Ectodermal cell (in vitro differentiated cells): ENCODE data around the gene HNRNPCL4. TPM values are rescaled to one million over a fixed set of nuclear protein-coding genes. Genes with fewer than 3 reads are reported as not detected.
"Not testable (repeated sequence)": the region's sequence is repeated elsewhere in the genome, so short reads cannot be mapped to it uniquely, and the experiment has no call there.

Experiments used
- H3K27ac ChIP-seq: 2 replicates; pipeline ENCODE4 v1.7.0; 2013; ENCODE audit warnings: mild to moderate bottlenecking, low read depth, low read length; ENCODE audit not compliant: insufficient read depth, poor library complexity, severe bottlenecking
- H3K27me3 ChIP-seq: 2 replicates; pipeline ENCODE4 v1.7.0; 2013; ENCODE audit warnings: mild to moderate bottlenecking, low read length; ENCODE audit not compliant: insufficient read depth, control insufficient read depth, poor library complexity, severe bottlenecking
- H3K36me3 ChIP-seq: one replicate; pipeline ENCODE4 v1.7.0; 2013; ENCODE audit warnings: low read length; ENCODE audit not compliant: control insufficient read depth, insufficient read depth
- H3K4me1 ChIP-seq: one replicate; pipeline ENCODE4 v1.7.0; 2013; ENCODE audit warnings: low read length; ENCODE audit not compliant: control insufficient read depth, insufficient read depth
- H3K4me3 ChIP-seq: 2 replicates; pipeline ENCODE4 v1.7.0; 2013; ENCODE audit warnings: low read depth, low read length, control low read depth; ENCODE audit not compliant: insufficient read depth
- H3K9me3 ChIP-seq: 2 replicates; pipeline ENCODE4 v1.7.0; 2013; ENCODE audit warnings: mild to moderate bottlenecking, low read length, moderate library complexity; ENCODE audit not compliant: control insufficient read depth
- WGBS, 2 experiments: methylation state at CpG; one replicate each; pipeline ENCODE4 v1.1.7; 2013; ENCODE audit warnings: missing lambda C conversion rate in 2 of 2; 5-methylcytosine and 5-hydroxymethylcytosine counted together
- polyA plus RNA-seq, 4 experiments: library from polyadenylated mRNA; stranded (reverse); fragments of 50-300 nt; gene quantifications; one replicate each; pipeline ENCODE4 v1.2.3, GENCODE V29; 2013

Gene HNRNPCL4
- polyA plus RNA-seq (2013, experiment 1 of 4) = not detected
- polyA plus RNA-seq (2013, experiment 2 of 4) = not detected
- polyA plus RNA-seq (2013, experiment 3 of 4) = not detected
- polyA plus RNA-seq (2013, experiment 4 of 4) = not detected

DNA sequence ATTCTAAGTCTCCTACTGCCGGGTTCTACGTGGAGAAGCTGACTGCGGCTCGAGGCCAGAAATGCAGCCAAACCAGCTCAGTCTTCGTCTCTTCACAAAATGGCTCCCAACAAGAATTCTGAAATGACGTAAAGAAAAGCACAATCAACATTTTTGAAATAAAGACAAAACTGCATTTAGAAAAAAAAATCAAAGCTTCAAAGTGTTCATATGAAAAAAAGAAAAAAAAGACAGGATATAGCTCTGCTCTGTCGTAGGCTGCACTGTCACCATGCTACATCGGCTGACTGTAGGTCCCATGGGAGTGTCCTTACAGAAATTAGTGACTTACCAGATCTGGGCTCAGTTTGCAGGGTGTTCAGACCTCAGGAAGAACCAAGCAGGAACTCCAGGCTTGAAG lies at the start of gene HNRNPCL4:
Gene HNRNPCL4, minus strand, starts transcription at position 101 of the 400 bp plus-strand sequence. CDS start 164 bp downstream, outside the sequence.
- H3K27me3 ChIP-seq, H3K4me3 ChIP-seq, H3K9me3 ChIP-seq, H3K27ac ChIP-seq, H3K36me3 ChIP-seq, H3K4me1 ChIP-seq: not testable (repeated sequence)
- WGBS, 2 experiments = no CpG with 5 or more reads among the region's 8 CpGs

DNA sequence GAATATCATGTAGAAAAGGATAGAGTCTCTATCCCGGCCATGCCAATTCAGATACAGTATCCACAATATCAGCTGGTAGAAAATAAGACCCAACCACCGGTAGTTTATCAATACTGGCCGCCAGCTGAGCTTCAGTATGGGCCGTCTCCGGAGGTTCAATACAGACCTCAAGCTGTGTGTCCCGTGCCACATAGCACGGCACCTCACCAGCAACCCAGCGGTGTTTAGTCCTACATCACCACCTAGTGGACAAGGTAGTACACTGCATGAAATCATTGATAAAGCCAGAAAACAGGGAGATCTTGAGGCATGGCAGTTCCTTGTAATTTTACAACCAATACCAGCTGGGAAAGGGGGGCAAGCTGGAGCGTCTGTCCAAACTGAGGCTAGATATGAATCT lies 43.3 kb upstream of the HNRNPCL4 start:
- H3K36me3 ChIP-seq, H3K4me1 ChIP-seq, H3K4me3 ChIP-seq, H3K27ac ChIP-seq, H3K9me3 ChIP-seq, H3K27me3 ChIP-seq: not testable (repeated sequence)
- WGBS, 2 experiments = no CpG with 5 or more reads among the region's 9 CpGs

DNA sequence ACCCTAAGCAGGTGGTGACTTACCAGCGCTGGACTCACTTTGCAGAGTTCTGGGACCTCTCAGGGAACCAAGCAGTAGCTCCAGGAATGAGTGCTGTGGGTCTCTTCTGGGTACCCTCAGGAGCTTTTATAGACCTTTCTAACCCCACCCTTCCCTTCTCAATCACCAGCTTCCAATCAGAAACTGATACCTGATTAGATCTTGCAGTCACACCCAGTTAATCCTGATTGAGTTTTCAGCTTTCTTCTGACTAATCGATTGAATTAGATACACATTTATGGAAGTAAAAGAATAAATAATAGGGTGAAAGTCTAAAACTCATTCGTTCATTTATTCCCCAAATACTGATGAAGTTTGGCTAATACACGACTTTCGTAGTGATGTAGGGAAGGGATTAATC lies 35.9 kb upstream of the HNRNPCL4 start, which contains the start of gene PRAMEF13:
Gene PRAMEF13, minus strand, starts transcription at position 101 of the 400 bp plus-strand sequence. CDS start 1,820 bp downstream, outside the sequence.
- not testable (repeated sequence) for H3K4me3 ChIP-seq, H3K4me1 ChIP-seq, H3K27ac ChIP-seq, H3K9me3 ChIP-seq, H3K36me3 ChIP-seq, H3K27me3 ChIP-seq
- no CpG with 5 or more reads among the region's 5 CpGs for WGBS, 2 experiments

DNA sequence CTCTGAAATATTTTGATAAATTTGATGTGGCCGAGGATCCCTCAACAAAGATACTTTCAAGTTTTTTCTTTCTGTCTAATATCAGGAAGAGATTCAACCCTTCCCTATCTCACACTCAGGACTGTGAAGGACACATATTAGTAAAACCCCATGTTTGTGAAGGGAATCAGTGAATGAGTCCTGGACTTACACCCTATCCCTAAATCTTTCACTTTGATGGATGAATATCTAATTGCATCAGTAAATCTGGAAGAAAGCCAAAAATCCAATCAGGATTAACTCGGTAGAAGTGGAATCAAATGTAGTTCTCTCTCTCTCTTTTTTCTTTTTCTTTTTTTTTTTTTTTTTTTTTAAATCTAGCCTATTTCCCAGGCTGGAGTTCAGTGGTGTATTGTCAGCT lies 6.1 kb upstream of the HNRNPCL4 start, which contains the start of gene PRAMEF9:
Gene PRAMEF9, plus strand, starts transcription at position 301 of the 400 bp plus-strand sequence. CDS start 3,433 bp downstream, outside the sequence.
- not testable (repeated sequence) for H3K4me3 ChIP-seq, H3K4me1 ChIP-seq, H3K27me3 ChIP-seq, H3K27ac ChIP-seq, H3K36me3 ChIP-seq, H3K9me3 ChIP-seq
- WGBS, 2 experiments = no CpG with 5 or more reads among the region's 2 CpGs

DNA sequence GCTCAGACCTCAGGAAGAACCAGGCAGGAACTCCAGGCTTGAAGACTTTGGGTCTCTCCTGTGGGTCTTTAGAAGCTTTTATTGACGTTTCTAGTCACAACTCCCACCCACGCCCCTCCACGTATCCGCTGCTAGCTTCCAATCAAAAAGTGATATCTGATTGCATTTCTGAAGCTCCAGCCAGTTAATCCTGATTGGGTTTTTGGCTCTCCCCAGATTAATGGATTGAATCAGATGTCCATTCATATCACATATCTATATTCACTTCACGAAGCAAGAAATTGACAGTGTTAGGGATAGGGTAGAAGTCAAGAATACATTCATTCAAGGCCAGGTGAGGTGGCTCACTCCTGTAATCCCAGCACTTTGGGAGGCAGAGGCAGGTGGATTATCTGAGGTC lies 9.5 kb downstream of the HNRNPCL4 start, which contains the start of gene PRAMEF26:
Gene PRAMEF26, minus strand, starts transcription at position 101 of the 400 bp plus-strand sequence. CDS start 2,914 bp downstream, outside the sequence.
- H3K36me3 ChIP-seq, H3K4me3 ChIP-seq, H3K4me1 ChIP-seq, H3K27ac ChIP-seq, H3K9me3 ChIP-seq, H3K27me3 ChIP-seq: not testable (repeated sequence)
- WGBS, 2 experiments = no CpG with 5 or more reads among the region's 5 CpGs

DNA sequence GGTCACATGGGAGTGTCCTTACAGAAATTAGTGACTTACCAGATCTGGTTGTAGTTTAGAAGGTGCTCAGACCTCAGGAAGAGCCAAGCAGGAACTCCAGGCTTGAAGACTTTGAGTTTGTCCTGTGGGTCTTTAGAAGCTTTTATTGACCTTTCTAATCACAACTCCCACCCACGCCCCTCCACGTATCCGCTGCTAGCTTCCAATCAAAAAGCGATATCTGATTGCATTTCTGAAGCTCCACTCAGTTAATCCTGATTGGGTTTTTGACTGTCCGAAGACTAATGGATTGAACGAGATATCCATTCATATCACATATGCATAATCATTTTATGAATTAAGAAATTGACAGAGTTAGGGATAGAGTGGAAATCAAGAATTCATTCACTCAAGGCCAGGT lies 48.7 kb downstream of the HNRNPCL4 start, which contains the start of gene HNRNPCL2:
Gene HNRNPCL2, minus strand, starts transcription at position 101 of the 400 bp plus-strand sequence. CDS start 454 bp downstream, outside the sequence.
- WGBS, 2 experiments = 87 to 94% methylated on average over 3 to 4 of the region's 6 CpGs
- peaks cover 16% of the 10 kb centered on the region for H3K9me3 ChIP-seq
- not testable (repeated sequence) for H3K4me1 ChIP-seq, H3K27ac ChIP-seq, H3K27me3 ChIP-seq, H3K4me3 ChIP-seq, H3K36me3 ChIP-seq
